AG10803 (cell line): ENCODE data around the gene SPSB1.

ENCODE experiments used
- DNase-seq: peaks from one replicate; pipeline ENCODE4 v3.0.0; 2010; ENCODE audit warnings: low read depth
- H3K4me3 ChIP-seq: 2 replicates; pipeline ENCODE4 v1.5.1; 2011; ENCODE audit warnings: mild to moderate bottlenecking, low read length, control low read depth
- TF ChIP-seq, protein P1 (sequence below): conservative IDR thresholded peaks from 2 replicates; pipeline ENCODE4 v1.5.1; 2011; ENCODE audit warnings: mild to moderate bottlenecking, low read length, control low read depth, inconsistent platforms

The SPSB1 gene

DNA sequence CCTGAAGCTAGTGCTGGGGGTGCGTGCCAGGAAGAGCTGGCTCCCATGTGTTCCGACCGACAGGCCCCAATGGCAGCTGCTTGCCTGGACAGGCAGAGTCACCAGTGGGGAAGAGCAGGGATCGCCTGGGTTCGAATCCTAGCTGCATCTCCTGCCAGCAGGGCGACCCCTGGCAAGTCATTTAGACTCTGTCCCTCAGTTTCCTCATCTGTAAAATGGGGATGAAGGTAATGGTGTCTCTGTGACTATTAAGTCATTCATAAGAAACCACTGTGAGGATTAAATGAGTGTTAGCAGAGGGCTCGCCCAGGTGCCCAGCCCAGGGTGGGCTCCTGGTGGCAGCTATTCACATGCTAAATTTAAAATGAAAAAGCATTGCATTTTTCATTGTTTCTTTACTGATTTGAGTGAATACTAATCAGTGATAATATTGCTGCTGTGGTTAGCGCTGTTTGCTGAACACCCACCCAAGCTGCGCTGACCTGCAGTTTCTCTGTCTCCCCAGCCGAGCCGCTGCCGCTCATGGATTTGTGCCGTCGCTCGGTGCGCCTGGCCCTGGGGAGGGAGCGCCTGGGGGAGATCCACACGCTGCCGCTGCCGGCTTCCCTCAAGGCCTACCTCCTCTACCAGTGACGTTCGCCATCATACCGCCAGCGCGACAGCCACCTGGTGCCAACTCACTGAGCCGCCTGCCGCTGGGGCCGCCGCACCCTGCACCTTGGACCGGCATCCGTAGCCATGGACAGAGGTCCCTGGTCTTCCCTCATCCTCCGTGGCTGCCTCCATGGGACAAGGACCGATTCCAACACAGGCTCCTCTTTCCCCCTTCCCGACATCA is 74.5 kb downstream of the SPSB1 start:
- DNase-seq: no peak
- TF ChIP-seq, protein P1, sequence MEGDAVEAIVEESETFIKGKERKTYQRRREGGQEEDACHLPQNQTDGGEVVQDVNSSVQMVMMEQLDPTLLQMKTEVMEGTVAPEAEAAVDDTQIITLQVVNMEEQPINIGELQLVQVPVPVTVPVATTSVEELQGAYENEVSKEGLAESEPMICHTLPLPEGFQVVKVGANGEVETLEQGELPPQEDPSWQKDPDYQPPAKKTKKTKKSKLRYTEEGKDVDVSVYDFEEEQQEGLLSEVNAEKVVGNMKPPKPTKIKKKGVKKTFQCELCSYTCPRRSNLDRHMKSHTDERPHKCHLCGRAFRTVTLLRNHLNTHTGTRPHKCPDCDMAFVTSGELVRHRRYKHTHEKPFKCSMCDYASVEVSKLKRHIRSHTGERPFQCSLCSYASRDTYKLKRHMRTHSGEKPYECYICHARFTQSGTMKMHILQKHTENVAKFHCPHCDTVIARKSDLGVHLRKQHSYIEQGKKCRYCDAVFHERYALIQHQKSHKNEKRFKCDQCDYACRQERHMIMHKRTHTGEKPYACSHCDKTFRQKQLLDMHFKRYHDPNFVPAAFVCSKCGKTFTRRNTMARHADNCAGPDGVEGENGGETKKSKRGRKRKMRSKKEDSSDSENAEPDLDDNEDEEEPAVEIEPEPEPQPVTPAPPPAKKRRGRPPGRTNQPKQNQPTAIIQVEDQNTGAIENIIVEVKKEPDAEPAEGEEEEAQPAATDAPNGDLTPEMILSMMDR: no peak
- H3K4me3 ChIP-seq: no peak overlapping the region

DNA sequence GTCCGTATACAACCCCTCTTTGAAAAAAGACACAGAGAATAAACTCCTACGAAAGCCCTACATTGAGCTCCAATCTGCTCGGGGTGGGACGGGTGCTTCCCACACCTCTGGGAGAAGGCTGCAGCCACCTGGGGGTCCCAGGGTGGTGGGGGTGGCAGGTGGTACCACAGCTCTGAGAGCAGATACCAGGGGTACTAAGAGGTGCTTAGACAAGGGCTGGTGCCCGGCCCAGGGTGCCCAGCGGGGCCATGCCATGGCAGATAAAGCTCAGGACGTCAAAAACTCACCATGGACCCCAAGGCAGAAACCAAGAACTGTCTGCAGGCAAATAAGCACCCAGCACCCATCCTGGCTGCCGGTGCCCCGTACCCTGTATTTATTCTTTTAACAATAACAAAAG is 75.1 kb downstream of the SPSB1 start:
- TF ChIP-seq, protein P1: no peak
- no peak for DNase-seq
- no peak overlapping the region for H3K4me3 ChIP-seq

DNA sequence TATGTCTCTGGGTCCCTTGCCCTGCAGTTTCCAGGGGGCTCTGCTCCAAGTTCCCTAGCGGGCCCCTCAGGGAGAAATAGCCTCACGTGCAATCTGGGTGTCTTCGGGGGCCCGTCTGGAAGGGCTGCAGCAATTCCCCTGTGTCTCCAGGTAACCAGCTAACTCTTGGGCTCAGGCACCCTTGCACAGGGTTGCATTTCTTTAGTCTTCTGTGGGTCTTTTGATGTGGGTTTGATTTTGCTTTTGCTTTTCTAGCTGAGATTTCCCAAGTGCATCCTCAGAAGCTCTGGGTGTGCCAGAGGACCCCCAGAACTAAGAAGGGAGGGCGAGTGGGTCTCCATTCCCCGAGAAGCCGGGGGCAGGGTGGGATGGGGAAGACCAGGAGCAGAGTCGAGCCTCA is 75.7 kb downstream of the SPSB1 start:
- no peak overlapping the region for H3K4me3 ChIP-seq
- no peak for DNase-seq
- TF ChIP-seq, protein P1: no peak

DNA sequence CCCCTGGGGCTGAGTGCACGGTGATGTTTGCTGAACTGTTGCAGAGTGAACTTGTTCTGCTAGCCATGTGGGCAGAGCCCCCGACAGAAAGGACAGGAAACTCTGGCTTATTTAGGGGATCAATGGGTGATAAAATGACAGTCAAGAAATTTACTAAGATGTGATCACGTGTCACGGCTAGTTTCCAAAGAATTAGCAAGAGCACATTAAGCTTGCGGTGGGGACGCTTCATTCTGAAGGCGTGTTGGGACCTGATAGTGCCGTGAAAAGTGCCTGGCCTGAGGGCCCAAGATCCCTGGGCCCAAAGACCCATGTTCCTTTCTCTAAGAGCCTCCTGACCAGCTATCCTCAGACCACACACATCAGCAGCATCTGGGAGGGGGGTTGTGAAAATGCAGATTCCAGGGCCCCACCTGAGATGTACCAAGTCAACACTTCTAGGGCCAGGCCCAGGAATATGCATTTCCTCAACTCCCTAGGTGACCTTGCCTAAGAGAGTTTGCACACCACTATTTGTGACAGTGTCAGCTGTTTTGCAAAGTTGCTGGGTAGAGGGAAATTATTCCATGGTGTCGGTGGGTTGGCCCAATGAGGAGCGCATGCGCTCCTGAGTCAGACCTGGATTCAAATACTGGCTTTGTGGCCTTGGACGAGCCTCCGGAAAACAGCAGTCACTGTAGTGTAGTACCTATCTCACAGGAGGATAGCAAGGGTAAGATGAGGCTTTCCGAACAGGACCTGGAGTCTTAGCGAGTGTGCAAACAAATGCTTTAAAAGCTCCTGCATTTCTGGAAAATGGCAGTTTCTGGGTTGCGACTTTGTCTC is 77.5 kb downstream of the SPSB1 start:
- TF ChIP-seq, protein P1: no peak
- H3K4me3 ChIP-seq: no peak overlapping the region
- no peak for DNase-seq

DNA sequence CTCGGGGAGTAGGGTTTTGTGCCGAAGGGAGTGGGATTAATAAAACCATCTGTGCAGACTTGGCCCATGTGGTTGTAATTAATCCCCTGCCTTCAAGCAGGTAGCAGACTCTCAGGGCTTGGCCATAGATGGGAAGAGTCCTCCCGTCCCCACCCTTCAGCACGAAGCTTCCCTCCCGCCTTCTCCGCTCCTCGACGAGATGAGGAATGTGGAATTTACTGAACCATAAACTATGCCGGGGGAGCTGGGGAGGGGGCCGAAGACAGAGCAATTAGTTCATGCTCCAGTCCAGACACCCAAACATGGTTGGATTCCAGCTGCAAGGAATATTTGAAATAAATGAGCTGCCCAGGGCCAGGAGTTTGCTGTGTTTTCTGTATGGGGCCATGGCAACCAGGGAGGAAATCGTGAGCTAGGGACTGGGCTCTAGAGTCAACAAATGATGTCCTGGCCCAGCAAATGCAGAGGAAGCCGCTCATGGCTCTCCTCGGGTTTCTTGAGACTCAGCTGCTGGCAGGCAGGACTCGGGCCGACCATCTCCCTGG is 78.8 kb downstream of the SPSB1 start:
- peak; percentile 79 for DNase-seq
- no peak overlapping the region for H3K4me3 ChIP-seq
- TF ChIP-seq, protein P1: no peak

DNA sequence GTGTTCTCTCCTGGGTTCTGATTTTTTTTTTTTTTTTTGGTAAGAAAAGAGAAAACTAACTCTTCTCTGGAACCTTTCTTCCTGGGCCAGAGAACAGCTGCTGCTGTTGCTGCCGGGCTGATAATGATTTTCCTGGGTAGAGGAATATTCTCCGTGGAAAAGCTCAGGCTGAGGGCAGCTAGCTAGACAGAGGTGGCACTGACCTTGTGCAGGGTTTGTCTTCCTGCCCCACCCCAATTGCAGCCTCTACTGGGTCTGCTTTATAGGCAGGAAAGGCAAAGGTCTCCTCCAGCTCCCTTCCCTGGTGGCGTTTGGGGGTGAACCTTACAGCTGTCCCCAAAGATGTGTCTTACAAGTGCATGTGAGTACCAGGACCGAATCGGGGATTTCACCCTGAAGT is 79.3 kb downstream of the SPSB1 start:
- no peak overlapping the region for H3K4me3 ChIP-seq
- TF ChIP-seq, protein P1: no peak
- DNase-seq: no peak
